Hepatic stellate cell (primary cell): ENCODE measurements around the gene SPON2.

Experiments used
- DNase-seq: peaks from one replicate; pipeline ENCODE4 v3.0.0; 2011; ENCODE audit warnings: low spot score

Gene SPON2

DNA sequence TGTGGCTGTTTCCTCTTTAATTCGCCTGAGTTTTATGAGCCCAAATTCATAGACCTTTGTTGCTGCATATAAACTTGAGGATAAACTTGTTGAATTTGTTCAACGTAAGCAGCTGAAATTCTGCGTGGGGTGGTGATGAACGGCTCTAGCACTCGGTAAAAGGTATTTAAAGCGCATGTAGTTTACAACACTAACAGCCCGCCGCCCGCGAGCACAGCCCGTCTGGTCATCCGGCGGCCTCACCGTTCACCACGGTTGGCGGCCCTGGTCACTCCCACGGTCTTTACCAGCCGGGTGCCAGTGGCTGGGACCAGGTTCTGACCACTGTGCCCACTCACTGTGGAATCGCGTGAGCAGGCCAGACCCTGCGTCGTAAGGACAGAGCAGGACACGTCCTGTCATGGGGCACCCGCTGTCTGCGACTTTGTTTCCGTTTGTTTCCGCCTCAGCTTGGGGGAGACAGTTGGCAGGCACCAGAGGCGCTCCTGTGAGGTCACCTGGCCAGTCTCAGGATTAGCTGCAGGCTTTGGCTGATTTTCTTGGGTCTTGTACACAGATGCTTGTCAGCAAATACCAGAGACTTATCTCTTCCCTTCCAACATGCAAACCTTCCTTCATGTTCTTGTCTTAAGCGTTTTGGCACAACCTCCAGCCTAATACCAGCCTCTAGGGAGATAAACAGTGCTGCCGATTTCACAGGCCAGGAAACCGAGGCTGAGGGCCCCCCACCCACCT lies 36.8 kb upstream of the SPON2 start:
- DNase-seq: no peak

DNA sequence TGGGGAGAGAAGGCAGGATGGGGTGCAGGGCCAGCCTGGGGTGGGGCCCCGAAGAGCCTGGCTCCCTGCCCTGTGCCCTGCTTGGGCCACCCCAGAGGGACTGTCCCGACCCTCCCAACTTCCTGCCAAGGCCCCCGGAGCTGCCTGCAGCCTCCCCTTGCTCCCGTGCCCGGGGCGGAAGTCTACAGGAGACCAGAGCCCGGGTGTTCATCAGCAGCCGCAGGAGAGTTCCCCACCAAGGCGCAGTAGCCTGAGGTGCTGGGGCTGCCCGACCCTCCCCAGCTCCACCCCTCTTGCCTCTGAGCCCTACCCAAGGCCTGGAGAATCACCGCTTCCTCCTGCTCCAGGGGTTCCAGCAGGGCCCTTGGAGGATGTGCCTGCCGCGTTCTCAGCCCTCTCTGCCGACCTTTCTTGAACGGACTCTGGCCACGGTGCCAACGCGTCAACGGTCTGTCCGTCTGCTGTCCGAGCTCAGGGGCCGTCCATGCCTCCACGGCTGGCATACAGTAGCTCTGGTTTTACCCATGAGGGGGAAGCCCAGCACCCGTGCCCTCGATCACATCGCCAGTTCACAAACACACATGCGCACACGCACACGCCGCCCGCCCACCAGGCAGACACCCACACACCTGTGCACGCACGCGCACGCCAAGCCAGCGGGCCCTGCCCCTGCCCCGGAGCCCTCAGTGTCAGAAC lies 36.0 kb upstream of the SPON2 start:
- DNase-seq: no peak

DNA sequence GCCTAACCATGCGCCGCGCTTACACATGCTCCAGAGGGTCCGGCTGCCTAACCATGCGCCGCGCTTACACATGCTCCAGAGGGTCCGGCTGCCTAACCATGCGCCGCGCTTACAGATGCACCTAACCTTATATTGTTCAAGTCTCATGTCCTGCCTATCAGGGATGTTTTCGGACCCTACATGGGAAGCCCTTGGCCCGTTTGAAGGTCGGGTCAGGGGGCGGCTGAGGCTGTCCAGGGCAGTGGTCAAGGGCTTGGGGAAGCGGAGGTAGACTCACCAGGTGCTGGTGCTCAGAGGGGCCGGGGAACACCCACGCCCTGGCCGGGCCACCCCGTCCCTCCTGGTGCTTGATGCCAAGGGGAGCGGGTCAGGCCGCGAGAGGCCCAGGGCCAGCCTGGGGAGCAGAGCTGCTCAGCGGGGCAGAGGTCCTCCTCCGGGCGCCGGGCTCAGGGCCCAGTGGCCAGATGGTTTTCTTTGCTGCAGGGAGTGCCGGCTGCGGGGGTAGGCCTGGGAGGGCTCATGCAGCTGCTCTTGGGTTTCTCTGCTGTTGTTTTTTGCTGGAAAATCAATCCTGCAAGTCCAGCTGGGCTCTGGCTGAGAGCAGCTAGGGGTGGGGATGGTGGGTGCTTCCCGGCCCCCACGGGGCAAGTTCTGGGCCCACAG lies 35.4 kb upstream of the SPON2 start:
- peak; percentile 90 for DNase-seq

DNA sequence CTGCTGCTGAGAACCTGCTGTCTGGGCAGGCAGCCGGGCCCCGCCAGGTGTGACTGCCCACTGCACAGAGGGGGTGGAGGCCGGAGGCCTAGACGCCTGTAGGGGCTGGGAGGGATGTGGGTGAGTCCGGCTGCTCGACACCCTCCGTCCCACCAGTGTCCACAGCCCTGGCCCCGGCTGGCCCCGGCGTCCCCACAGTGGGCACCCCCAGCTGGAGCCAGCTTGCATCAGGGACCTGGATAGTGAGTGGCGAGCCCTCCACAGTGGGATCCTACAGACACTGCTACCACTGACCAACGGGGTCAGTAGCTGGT lies 34.7 kb upstream of the SPON2 start:
- no peak for DNase-seq

DNA sequence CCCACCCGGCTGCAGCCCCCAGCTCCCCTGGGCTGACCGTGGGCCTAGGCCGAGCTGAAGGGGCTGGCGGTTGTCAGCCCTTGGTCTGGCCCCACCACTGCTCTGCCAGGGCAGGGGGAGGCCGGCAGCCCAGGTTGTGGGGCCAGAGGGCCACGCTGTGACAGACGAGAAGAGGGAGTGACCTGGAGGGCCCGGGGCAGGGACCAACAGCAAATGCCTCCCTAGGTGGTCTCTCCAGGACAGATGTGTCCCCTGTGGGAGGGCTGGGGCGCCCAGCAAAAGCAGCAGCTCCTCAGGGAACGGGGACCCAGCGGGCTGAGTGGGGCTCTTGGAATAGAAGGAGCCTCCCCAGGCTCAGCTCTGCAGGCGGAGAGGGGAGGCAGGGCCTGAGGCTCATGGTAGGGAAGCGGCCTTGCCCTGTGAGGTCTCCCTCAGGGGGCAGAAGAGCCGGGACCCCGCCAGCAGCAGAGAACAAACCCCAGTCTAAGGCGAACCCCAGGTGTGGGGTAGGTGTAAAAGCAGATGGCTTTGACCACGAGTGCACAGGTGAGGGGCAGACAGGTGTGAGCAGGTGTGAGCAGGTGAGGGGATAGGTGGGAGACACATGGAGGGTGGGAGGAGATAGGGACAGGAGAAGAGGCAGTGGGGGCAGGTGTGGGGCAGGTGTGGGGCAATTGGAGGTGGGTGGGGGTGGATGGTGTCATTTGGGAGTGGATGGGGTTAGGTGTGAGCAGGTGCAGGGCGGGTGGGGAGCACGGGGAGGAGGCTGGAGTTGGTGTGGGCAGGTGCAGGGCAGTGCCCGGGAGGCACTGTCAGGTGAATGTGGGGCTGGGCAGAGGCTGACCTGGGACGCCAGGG lies 34.1 kb upstream of the SPON2 start:
- no peak for DNase-seq

DNA sequence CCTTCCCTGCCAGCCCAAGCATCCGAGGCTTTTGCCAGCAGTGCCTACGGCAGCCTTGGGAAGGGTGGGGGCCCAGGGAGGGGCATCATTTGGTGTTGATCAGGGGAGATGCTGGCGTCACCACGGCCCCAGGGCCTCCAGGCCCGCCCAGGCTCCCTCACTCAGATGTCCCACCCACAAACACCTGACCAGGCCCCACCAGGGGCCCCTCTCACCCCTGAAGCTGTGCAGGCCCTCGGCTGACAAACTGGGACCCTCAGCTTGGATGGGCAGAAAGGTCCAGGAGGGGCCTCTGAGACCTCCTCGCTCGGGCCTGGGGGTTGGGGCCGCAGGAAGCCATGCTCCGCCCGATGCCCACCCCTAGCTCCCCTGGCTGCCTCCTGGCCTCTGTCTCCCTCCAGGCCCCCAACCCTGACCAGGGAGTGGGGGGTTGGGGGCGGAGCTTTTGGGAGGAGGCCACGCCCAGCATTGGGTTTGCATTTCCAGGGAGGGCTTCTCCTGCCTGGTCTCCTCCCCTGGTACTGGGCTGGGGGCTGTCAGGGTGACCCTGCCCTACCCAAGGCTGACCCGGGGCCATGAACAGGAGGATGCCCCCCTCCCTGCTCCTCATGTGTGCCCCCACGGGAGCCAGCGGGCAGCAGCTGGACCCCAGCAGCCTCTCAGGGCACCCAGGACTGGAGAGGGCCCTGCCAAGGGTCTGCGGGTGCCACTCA lies 33.4 kb upstream of the SPON2 start:
- DNase-seq: no peak

DNA sequence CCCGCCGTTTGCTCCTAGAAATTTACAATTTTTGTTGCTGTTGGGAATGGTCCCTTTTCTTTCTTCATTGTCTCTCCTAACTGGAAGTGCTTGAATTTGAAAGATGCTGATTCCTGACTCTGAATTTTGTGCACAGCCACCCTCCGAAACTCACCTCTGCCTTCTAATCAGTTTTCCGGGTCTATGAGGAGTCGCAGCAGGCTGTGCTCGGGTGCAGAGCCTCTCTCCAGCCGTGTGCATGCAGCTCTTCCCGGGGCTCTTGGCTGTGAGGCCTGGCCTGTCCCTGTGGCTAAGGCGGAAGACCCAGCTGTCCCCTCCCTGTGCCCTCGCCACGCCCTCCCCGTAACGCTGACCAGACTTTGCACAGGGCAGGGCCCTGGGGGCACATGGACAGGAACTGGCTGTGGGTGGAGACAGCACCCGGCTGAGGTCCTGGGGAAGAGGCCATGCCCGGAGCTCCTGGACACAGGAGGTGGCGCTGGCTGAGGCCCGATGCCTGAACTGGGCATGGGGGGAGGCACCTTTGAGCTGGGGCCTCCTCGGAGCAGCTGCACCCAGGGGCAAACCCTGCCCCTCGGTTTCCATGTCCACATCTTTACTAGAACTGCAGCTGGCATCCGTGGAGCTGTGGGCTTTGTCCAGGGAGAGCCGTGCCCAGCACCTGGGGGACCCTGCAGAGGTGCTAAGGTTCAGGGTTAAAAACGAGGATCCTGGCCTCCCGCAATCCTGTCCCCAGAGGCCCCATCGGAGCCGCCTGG lies 32.6 kb upstream of the SPON2 start:
- DNase-seq: no peak

DNA sequence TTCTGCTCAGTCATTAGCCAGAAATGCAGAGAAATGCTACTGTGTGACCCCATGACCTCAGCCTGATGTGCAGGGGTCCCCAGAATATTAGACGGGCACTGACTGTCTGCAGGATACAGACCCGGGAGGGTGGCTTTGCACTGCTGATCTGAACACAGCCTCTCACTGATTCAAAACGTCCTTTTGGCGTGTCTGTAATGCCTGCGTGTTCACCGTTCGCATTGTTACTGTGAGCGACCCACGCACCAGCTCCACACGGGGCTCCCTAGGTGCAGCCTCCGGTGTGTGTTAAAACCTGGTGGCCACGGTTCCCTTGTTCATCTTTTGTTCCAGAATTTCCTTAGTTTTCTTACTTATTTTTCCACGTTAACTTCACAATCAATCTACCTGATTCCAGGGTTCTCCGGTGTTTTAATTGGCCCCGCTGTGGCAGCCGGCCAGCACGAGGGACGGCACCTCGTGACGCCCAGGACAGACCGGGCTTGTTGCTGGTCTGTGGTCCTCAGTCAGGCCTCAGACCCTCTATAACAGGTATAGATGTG lies 32.0 kb upstream of the SPON2 start:
- no peak for DNase-seq

DNA sequence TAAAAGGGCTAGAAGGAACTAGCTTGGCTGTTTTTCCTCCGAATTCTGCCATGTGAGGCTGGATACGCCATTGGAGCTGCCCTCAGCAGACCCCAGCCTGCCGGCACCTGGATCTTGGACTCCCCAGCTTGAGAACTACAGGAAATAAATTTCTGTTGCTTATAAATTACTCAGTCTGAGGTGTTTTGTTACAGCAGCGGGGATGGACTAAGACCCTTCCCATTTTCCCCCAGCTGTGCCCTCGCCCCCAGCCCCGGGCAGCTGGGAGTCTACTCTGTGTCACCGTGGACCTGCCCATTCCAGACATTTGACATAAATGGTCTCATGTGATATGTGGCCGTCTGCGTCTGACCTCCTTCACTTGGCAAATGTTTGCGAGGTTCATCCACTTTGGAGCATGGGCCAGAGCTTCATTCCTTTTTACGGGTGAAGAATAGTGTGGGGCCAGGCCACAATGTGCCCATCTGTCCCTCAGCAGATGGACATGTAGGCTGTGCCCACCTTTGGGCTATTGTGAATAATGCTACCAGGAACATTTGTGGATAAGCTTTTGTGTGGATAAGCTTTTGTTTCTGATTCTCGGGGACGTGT lies 30.7 kb upstream of the SPON2 start:
- no peak for DNase-seq

DNA sequence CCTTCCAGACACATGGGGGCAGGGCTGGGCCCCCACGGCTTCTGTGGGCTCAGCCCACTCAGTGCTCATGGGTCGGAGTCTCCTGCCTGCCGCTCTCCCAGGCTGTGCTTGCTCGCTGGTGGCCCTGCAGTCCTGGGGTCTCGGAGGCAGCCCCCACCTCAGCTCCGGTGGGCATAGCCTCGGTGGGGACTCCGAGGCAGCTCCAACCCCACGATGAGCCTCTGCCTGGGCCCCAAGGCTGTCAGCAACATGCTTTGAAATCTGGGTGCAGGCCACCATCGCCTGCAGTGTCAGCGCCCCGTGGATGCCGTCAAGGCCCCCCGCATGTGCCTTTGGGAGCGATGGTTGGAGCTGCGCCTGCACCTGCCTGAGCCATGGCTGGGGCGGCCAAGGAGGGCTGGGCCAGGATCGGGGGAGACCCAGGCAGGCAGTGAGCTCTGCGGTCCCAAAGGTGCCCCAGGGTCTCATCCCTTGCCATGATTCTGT lies 30.2 kb upstream of the SPON2 start:
- no peak for DNase-seq

DNA sequence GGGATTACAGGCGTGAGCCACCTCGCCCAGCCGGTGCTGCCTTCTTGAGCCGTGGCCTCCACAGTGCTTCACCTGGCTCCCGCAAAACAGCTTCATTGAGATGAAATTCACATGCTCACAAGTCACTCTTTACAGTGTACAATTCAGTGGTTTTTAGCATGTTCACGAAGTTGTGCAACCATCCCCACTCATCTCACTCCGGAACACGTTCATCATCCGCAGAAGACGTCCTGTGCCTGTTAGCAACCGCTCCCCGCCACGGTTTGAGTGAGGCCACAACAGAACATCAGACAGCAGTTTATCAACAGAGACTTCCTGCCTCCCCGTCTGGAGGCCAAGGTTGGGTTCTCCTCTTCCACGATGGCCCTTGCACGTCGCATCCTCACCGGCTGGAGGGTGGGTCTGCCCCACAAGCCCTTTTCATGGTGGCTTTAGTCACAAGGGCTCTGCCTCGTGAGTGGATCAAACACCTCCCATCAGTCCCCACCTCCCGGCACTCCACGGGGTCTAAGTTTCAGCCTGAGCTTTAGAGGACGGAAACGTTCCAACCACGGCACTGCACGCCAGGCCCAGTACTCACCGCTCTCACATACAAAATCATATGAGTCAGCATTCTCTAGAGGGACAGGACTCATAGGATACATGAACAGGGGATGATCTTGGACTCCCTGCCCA lies 29.6 kb upstream of the SPON2 start:
- no peak for DNase-seq

DNA sequence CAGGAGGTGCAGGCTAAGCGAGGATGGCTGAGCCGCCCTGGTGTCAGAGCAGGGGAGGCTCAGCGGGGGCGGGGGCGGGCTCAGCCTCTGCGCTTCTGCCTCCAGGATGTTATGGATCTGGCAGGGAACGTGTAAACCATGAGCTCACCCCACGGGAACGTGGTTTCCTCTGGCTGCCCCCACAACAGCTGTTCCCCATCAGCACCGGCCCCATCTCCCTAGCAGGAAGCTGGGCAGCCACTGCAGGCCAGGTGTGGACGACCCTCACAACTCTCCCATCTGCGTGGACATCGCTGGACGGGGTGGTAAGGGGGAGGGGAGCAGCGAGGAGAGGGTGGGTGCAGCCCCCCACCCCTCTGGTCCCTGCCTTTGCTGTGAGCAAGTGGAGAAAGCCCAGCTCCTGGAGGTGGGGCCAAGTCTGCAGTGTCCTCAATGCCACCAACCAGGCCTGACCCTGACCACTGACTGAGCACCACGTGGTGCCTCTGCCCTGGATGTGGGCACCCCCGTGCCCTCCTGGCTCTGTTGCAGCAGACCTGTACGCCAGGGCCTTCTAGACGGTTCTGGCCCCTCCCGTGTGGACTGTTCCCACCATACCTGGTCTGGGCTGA lies 28.1 kb upstream of the SPON2 start:
- DNase-seq: peak; percentile 99

DNA sequence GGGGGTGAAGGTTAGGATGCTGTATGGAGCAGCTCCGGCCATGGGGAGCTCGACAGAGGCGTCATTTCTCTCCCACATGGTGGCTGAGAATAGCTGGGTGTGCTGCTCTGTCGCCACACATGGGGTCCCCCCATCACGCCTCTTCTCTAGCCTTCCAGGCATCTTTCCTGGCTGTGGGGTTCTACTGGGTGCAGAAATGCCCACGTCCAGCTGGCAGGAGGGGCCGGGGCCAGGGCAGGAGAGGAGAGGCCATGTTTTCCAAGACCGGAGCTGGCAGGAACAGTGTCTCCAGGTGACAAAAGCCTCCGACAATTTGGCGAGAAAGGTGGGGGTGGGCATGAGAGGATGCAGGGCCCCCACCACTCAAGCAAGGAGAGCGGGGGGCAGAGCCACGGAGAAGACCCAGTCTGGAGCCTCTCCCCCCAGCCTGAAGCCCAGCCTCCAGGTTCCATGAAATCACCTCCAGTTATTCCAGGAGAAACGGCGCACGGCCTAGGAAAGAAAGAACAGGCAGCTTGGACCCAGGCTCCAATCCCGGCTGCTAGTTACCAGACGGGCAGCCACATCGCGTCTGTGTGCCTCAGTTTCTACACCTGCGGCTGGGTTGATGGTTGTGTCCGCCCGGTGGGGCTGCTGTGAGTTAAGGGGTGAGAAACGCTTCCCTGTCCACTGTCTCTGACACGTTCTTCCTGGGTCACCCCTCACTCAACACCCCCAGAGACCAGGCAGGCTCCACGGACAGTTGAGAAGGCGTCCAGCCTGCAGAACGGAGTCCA lies 27.4 kb upstream of the SPON2 start:
- DNase-seq: no peak

DNA sequence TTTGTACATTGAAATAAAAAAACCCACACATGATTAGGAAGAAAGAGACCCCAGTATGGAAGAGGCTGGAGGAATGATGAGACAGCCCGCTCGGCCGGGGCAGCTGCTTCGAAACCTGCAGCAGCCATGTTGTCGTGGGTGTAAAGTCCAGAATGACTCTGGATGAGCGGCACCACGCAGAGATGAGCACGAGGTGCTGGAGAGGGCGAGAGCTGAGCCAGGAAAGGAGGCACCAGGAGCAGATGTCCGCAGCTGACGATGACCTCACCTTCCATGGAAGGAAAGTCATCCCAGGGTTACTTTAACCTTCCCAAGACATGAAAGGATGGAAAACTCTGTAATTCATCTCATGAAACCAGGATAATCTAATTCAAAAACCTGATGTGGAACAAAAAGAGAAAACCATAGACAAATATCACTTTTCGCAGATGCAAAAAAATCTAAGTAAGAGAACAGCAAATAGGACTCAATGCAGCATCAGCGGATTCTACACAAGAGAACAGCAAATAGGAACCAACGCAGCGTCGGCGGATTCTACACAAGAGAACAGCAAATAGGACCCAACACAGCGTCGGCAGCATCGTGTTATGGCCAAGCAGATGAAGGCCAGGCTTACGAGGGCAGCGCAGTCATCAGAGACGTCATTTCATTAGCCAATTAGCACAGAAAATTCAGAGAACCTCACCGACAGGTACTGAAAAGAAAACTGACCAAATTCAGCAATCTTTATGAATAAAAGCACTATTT lies 25.9 kb upstream of the SPON2 start:
- no peak for DNase-seq

DNA sequence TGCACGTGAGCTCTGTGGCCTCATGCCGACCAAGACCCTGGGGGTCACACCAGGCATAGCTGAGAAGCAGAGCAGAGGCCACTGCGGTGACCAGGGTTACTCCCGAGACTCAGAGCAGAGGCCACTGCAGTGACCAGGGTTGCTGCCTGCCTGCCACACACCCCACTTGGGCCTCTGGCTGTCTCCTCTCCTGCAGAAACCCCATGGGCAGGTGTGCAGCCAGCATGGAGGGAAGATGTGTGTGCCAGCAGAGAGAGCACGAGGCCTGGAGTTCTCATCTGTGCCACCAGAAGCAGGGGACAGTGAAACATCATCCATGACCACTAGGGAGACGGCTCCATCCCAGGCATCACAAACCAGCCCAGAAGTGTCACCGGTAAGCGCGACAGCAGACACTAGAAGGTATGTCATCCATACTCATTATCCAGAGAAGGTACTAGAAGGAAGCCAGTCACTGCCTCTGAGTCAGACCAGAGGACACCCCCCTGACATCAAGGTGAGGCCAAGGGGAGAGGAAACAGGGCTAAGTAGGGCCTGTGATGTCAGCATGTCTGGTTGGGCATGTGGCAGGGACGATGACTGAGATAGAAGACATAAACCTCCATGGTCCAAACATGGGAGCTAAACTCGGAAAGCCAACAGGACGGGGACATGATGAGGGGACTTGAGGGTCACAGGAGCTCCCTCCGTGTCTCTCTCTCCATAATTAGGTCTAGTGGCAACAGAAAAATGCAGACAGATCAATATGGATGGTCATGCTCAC lies 24.2 kb upstream of the SPON2 start:
- no peak for DNase-seq

DNA sequence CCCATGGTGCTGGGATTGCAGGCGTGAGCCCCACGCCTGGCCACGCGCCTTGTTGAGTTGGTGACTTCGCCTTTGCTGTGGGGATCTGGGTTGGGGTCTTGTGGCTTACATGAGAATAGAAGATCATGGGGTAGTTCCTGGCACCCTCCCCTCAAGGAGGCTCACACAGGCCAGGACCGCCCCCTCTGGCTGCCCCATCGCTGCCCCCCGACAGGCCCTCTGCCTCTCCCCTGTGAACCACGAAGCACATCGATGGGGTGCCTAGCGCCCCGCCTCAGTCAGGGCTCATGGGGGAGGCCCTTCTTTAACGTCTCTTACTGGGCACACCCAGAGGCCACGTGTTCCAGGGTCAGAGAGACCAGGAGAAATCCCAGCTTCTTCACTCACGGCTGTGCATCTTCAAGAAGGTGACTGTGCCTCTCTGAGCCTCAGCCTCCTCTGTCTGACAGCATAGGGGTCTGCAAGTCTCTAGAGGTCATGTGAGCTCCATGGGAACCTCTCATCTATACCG lies 23.6 kb upstream of the SPON2 start:
- no peak for DNase-seq
